Mucosa of descending colon (tissue), 3 donors: Measurements from ENCODE around the gene EPB41L2. TPM values are rescaled to one million over a fixed set of nuclear protein-coding genes. Genes with fewer than 3 reads are reported as not detected.
A peak's percentile ranks its signal among the peaks of the same experiment; 100 is the strongest.

Experiments used
- ATAC-seq: fragments of 200-7000 bp; cut with Tn5 transposase; one replicate; pipeline ENCODE4 v1.9.1; 2020; ENCODE audit warnings: mild to moderate bottlenecking, moderate library complexity
- DNase-seq, 3 donors: peaks; one replicate each; pipeline ENCODE4 v3.0.0-alpha.2; 2020
- H3K36me3 ChIP-seq: fragments of 200-600 bp; one replicate; pipeline ENCODE4 v1.8.0; 2021; ENCODE audit warnings: low read depth, mild to moderate bottlenecking
- H3K4me1 ChIP-seq: fragments of 200-600 bp; one replicate; pipeline ENCODE4 v1.8.0; 2021; ENCODE audit warnings: low read depth, mild to moderate bottlenecking
- H3K4me3 ChIP-seq: fragments of 200-600 bp; one replicate; pipeline ENCODE4 v1.8.0; 2021; ENCODE audit warnings: mild to moderate bottlenecking
- H3K9me3 ChIP-seq: fragments of 200-600 bp; one replicate; pipeline ENCODE4 v1.8.0; 2021; ENCODE audit warnings: mild to moderate bottlenecking
- CTCF ChIP-seq: fragments of 200-600 bp; IDR thresholded peaks from one replicate; pipeline ENCODE4 v1.8.0; 2022; ENCODE audit warnings: antibody characterized with exemption, mild to moderate bottlenecking
- intact Hi-C, 2 donors: fragments of 100-400 bp; cut with DNase I in 1 of 2; cut with micrococcal nuclease in 1 of 2; formaldehyde crosslinking; loops; one replicate each; pipeline versions ENCODE4 v1.11.0 to v1.11.1; 2022; cut with DNase I, micrococcal nuclease
- total RNA-seq, 3 donors: library from RNA; stranded (reverse); fragmentation: NEBNext Ultra II Directional in 2 of 3; extraction: Animal tissue kit (Norgen Biotek cat#: 25700) in 2 of 3; gene quantifications; one replicate each; pipeline versions ENCODE4 v1.2.1 to v1.2.4, GENCODE V29; 2021 to 2023
- donor health status: DM: no; HTN: no; CAD: no; lungs with moderate emphysema.
- donor health status: DM: no; HTN: no; CAD: no.
- donor health status: DM: no; HTN: yes; CAD: no.

Gene EPB41L2
- total RNA-seq, 3 donors from 2014 or later: 80.1 to 148 (median 93.0) TPM

- intact Hi-C loops: no loop called here
- ATAC-seq: peak; percentile 29
- no peak for TF ChIP-seq CTCF
- Histone ChIP-seq H3K4me1 (no peaks in the 10 kb centered on the region), H3K9me3 (no peaks in the 10 kb centered on the region), H3K36me3 (no peaks in the 10 kb centered on the region), H3K4me3 (no peak overlapping the region)
- no peak for DNase-seq
These were observed 154.9 kb downstream of the EPB41L2 start for GRCh38 chr6:130908188-130908587.

GRCh38 chr6:130907687-130908086 is 155.4 kb downstream of the EPB41L2 start:
- no peak overlapping the region for H3K4me3 ChIP-seq
- no peaks in the 10 kb centered on the region for H3K9me3 ChIP-seq
- DNase-seq: peak in 1 of 3 donors; percentile 23
- peak; percentile 81 for ATAC-seq
- no peaks in the 10 kb centered on the region for H3K36me3 ChIP-seq
- TF ChIP-seq CTCF: no peak
- H3K4me1 ChIP-seq: no peaks in the 10 kb centered on the region
- intact Hi-C loops: no loop called here

- Histone ChIP-seq H3K4me3 (no peak overlapping the region), H3K36me3 (no peaks in the 10 kb centered on the region), H3K9me3 (no peaks in the 10 kb centered on the region), H3K4me1 (no peaks in the 10 kb centered on the region)
- intact Hi-C loops: no loop called here
- DNase-seq (no peak), ATAC-seq (no peak)
- no peak for TF ChIP-seq CTCF
These were observed 156.2 kb downstream of the EPB41L2 start for GRCh38 chr6:130906736-130907381.

GRCh38 chr6:130903602-130904001 is 159.4 kb downstream of the EPB41L2 start:
- Histone ChIP-seq H3K4me1 (no peaks in the 10 kb centered on the region), H3K36me3 (no peaks in the 10 kb centered on the region), H3K9me3 (no peaks in the 10 kb centered on the region), H3K4me3 (no peak overlapping the region)
- intact Hi-C loops: no loop called here
- no peak for DNase-seq
- no peak for TF ChIP-seq CTCF
- no peak for ATAC-seq

GRCh38 chr6:130903007-130903406 is 160.0 kb downstream of the EPB41L2 start:
- no peak for TF ChIP-seq CTCF
- Histone ChIP-seq H3K9me3 (no peaks in the 10 kb centered on the region), H3K4me1 (no peaks in the 10 kb centered on the region), H3K36me3 (no peaks in the 10 kb centered on the region), H3K4me3 (no peak overlapping the region)
- intact Hi-C loops: no loop called here
- no peak for ATAC-seq
- no peak for DNase-seq

GRCh38 chr6:130900913-130901312 is 162.1 kb downstream of the EPB41L2 start:
- DNase-seq: no peak
- ATAC-seq: no peak
- intact Hi-C loops: no loop called here
- no peak for TF ChIP-seq CTCF
- no peaks in the 10 kb centered on the region for H3K4me1 ChIP-seq
- H3K4me3 ChIP-seq: no peak overlapping the region
- H3K9me3 ChIP-seq: no peaks in the 10 kb centered on the region
- H3K36me3 ChIP-seq: no peaks in the 10 kb centered on the region
